ENCODE measurements around the gene MID1IP1. TPM values are rescaled to one million over a fixed set of nuclear protein-coding genes. Genes with fewer than 3 reads are reported as not detected.

MID1IP1 gene
- total and polyA plus RNA-seq, 4 experiments from 2014 or later: 11.9 to 73.8 (median 46.2) TPM

- H3K4me1 Mint-ChIP-seq: no peaks in the 10 kb centered on the region
- intact Hi-C loops (cut with micrococcal nuclease): no loop called here
- ChIA-PET POLR2A (ENCODE audit: partially characterized antibody) (no interaction called here), CTCF (ENCODE audit: partially characterized antibody) (no interaction called here)
- peak overlapping the region in 1 of 7 donors; percentile 26 for H3K27ac Mint-ChIP-seq
- H3K27me3 ChIP-seq (ENCODE audit: insufficient read depth, low read length): no peaks in the 10 kb centered on the region
- peaks cover 0 to 2% of the 10 kb centered on the region in 2 donors for H3K27me3 Mint-ChIP-seq
- no peak for DNase-seq
- H3K4me3 ChIP-seq (ENCODE audit: low read length in 2 of 2): no peak overlapping the region
- no peak overlapping the region for H3K27ac ChIP-seq (ENCODE audit: low read depth, low read length)
- H3K36me3 ChIP-seq (ENCODE audit: insufficient read depth, low read length): no peaks in the 10 kb centered on the region
- no peaks in the 10 kb centered on the region for H3K36me3 Mint-ChIP-seq
- no peaks in the 10 kb centered on the region for H3K9me3 Mint-ChIP-seq
- H3K9me3 ChIP-seq (ENCODE audit: control insufficient read depth in 1 of 2, low read length in 2 of 2): no peaks in the 10 kb centered on the region
- H3K4me1 ChIP-seq (ENCODE audit: insufficient read depth, low read length): no peaks in the 10 kb centered on the region
- H3K4me3 Mint-ChIP-seq: no peak overlapping the region
These were observed 27.0 kb upstream of the MID1IP1 start for GRCh38 chrX:38774249-38774648.

- Mint-ChIP-seq H3K27me3 (no peaks in the 10 kb centered on the region), H3K4me1 (peaks cover 3 to 16% (median 6%) of the 10 kb centered on the region in 4 donors), H3K9me3 (no peaks in the 10 kb centered on the region), H3K36me3 (peaks cover 0 to 3% of the 10 kb centered on the region in 2 donors), H3K27ac (no peak overlapping the region), H3K4me3 (no peak overlapping the region)
- no peaks in the 10 kb centered on the region for H3K9me3 ChIP-seq (ENCODE audit: control insufficient read depth in 1 of 2, low read length in 2 of 2)
- ChIA-PET POLR2A (ENCODE audit: partially characterized antibody) (no interaction called here), CTCF (ENCODE audit: partially characterized antibody) (interaction anchor here (1.9 kb wide), 1 partner anchor 28 kb away, joined by 5 read pairs; no protein-coding TSS in a partner anchor)
- no peaks in the 10 kb centered on the region for H3K36me3 ChIP-seq (ENCODE audit: insufficient read depth, low read length)
- H3K4me1 ChIP-seq (ENCODE audit: insufficient read depth, low read length): no peaks in the 10 kb centered on the region
- no peak for DNase-seq
- intact Hi-C loops (cut with micrococcal nuclease): no loop called here
- H3K27me3 ChIP-seq (ENCODE audit: insufficient read depth, low read length): no peaks in the 10 kb centered on the region
- no peak overlapping the region for H3K27ac ChIP-seq (ENCODE audit: low read depth, low read length)
- H3K4me3 ChIP-seq (ENCODE audit: low read length in 2 of 2): no peak overlapping the region
These were observed 4.3 kb upstream of the MID1IP1 start for GRCh38 chrX:38796946-38797345.

- ChIA-PET POLR2A (ENCODE audit: partially characterized antibody) (no interaction called here), CTCF (ENCODE audit: partially characterized antibody) (interaction anchor here (1.3 to 2.0 kb wide), 4 partner anchors 11 to 352 kb away, joined by 3 to 14 read pairs (median 5); no protein-coding TSS in a partner anchor)
These were observed 2.3 kb upstream of the MID1IP1 start for GRCh38 chrX:38798956-38799355.

GRCh38 chrX:38799995-38800580, 1.2 kb upstream of the MID1IP1 start:
- Mint-ChIP-seq H3K27me3 (no peaks in the 10 kb centered on the region), H3K4me1 (peaks cover 9 to 31% (median 13%) of the 10 kb centered on the region in 4 donors), H3K27ac (peak overlapping the region in 4 of 7 donors; percentile 11 to 92 (median 74)), H3K36me3 (peaks cover 0 to 8% of the 10 kb centered on the region in 2 donors), H3K4me3 (peak overlapping the region in 2 of 8 donors; percentile 13), H3K9me3 (no peaks in the 10 kb centered on the region)
- no peak overlapping the region for H3K27ac ChIP-seq (ENCODE audit: low read depth, low read length)
- ChIA-PET CTCF (ENCODE audit: partially characterized antibody) (interaction anchor here (0.8 to 2.2 kb wide), 7 partner anchors 13 to 442 kb away, joined by 3 to 14 read pairs (median 4); no protein-coding TSS in a partner anchor), POLR2A (ENCODE audit: partially characterized antibody) (interaction anchor here (0.7 kb wide), 1 partner anchor 26 kb away, joined by 3 read pairs; no protein-coding TSS in a partner anchor)
- intact Hi-C loops (cut with micrococcal nuclease): loop anchor here (1.0 to 10.0 kb wide), 6 partner anchors 17 to 1372 kb away; no protein-coding TSS in a partner anchor
- H3K27me3 ChIP-seq (ENCODE audit: insufficient read depth, low read length): no peaks in the 10 kb centered on the region
- H3K9me3 ChIP-seq (ENCODE audit: control insufficient read depth in 1 of 2, low read length in 2 of 2): no peaks in the 10 kb centered on the region
- H3K4me1 ChIP-seq (ENCODE audit: insufficient read depth, low read length): peaks cover 7% of the 10 kb centered on the region
- peak in 1 of 5 donors; percentile 34 for DNase-seq
- no peaks in the 10 kb centered on the region for H3K36me3 ChIP-seq (ENCODE audit: insufficient read depth, low read length)
- no peak overlapping the region for H3K4me3 ChIP-seq (ENCODE audit: low read length in 2 of 2)

More at GRCh38 chrX:38798956-38799355, 2.3 kb upstream of the MID1IP1 start:
- peaks cover 7% of the 10 kb centered on the region for H3K4me1 ChIP-seq (ENCODE audit: insufficient read depth, low read length)
- Mint-ChIP-seq H3K4me1 (peaks cover 9 to 30% (median 14%) of the 10 kb centered on the region in 4 donors), H3K27ac (no peak overlapping the region), H3K27me3 (no peaks in the 10 kb centered on the region), H3K4me3 (no peak overlapping the region), H3K36me3 (peaks cover 0 to 5% of the 10 kb centered on the region in 2 donors), H3K9me3 (no peaks in the 10 kb centered on the region)
- H3K4me3 ChIP-seq (ENCODE audit: low read length in 2 of 2): no peak overlapping the region
- H3K27me3 ChIP-seq (ENCODE audit: insufficient read depth, low read length): no peaks in the 10 kb centered on the region
- H3K9me3 ChIP-seq (ENCODE audit: control insufficient read depth in 1 of 2, low read length in 2 of 2): no peaks in the 10 kb centered on the region
- no peak overlapping the region for H3K27ac ChIP-seq (ENCODE audit: low read depth, low read length)
- no peak for DNase-seq
- intact Hi-C loops (cut with micrococcal nuclease): no loop called here
- no peaks in the 10 kb centered on the region for H3K36me3 ChIP-seq (ENCODE audit: insufficient read depth, low read length)

GRCh38 chrX:38803243-38803587, 2.0 kb downstream of the MID1IP1 start:
- Mint-ChIP-seq H3K27ac (peak overlapping the region; percentile 86 to 95 (median 92)), H3K27me3 (no peaks in the 10 kb centered on the region), H3K4me1 (peaks cover 11 to 58% (median 21%) of the 10 kb centered on the region in 4 donors), H3K36me3 (peaks cover 8 to 19% of the 10 kb centered on the region in 2 donors), H3K4me3 (peak overlapping the region; percentile 85 to 95 (median 92)), H3K9me3 (peaks cover 0 to 3% (median 0%) of the 10 kb centered on the region in 8 donors)
- CTCF ChIA-PET (ENCODE audit: partially characterized antibody): interaction anchor here (1.6 kb wide), 1 partner anchor 184 kb away, joined by 4 read pairs; no protein-coding TSS in a partner anchor
- Histone ChIP-seq H3K4me3 (ENCODE audit: low read length in 2 of 2) (peak overlapping the region in 1 of 2 donors; percentile 72), H3K9me3 (ENCODE audit: control insufficient read depth in 1 of 2, low read length in 2 of 2) (no peaks in the 10 kb centered on the region), H3K4me1 (ENCODE audit: insufficient read depth, low read length) (peaks cover 22% of the 10 kb centered on the region), H3K27me3 (ENCODE audit: insufficient read depth, low read length) (no peaks in the 10 kb centered on the region), H3K36me3 (ENCODE audit: insufficient read depth, low read length) (no peaks in the 10 kb centered on the region), H3K27ac (ENCODE audit: low read depth, low read length) (peak overlapping the region; percentile 80)
- intact Hi-C loops (cut with micrococcal nuclease): loop anchor here (5.0 to 10.0 kb wide), 4 partner anchors 36 to 1369 kb away; no protein-coding TSS in a partner anchor
- POLR2A ChIA-PET (ENCODE audit: partially characterized antibody): interaction anchor here (0.7 to 7.7 kb wide), 6 partner anchors 10 to 360 kb away, joined by 3 to 91 read pairs (median 12); no protein-coding TSS in a partner anchor
- no peak for DNase-seq

- peaks cover 26% of the 10 kb centered on the region for H3K4me1 ChIP-seq (ENCODE audit: insufficient read depth, low read length)
- H3K36me3 ChIP-seq (ENCODE audit: insufficient read depth, low read length): no peaks in the 10 kb centered on the region
- no peaks in the 10 kb centered on the region for H3K27me3 Mint-ChIP-seq
- peak overlapping the region; percentile 85 to 95 (median 92) for H3K4me3 Mint-ChIP-seq
- H3K9me3 Mint-ChIP-seq: peaks cover 0 to 3% (median 0%) of the 10 kb centered on the region in 8 donors
- H3K27ac ChIP-seq (ENCODE audit: low read depth, low read length): peak overlapping the region; percentile 80
- peak; percentile 54 to 67 (median 58) for DNase-seq
- ChIA-PET CTCF (ENCODE audit: partially characterized antibody) (interaction anchor here (1.6 kb wide), 1 partner anchor 183 kb away, joined by 4 read pairs; no protein-coding TSS in a partner anchor), POLR2A (ENCODE audit: partially characterized antibody) (interaction anchor here (0.6 to 7.7 kb wide), 9 partner anchors 8 to 1478 kb away, joined by 3 to 91 read pairs (median 3); no protein-coding TSS in a partner anchor)
- intact Hi-C loops (cut with micrococcal nuclease): loop anchor here (5.0 to 10.0 kb wide), 4 partner anchors 37 to 1368 kb away; no protein-coding TSS in a partner anchor
- peak overlapping the region; percentile 65 to 72 for H3K4me3 ChIP-seq (ENCODE audit: low read length in 2 of 2)
- peaks cover 8 to 19% of the 10 kb centered on the region in 2 donors for H3K36me3 Mint-ChIP-seq
- H3K27me3 ChIP-seq (ENCODE audit: insufficient read depth, low read length): no peaks in the 10 kb centered on the region
- no peaks in the 10 kb centered on the region for H3K9me3 ChIP-seq (ENCODE audit: control insufficient read depth in 1 of 2, low read length in 2 of 2)
- H3K27ac Mint-ChIP-seq: peak overlapping the region; percentile 86 to 95 (median 93)
- peaks cover 11 to 62% (median 24%) of the 10 kb centered on the region in 4 donors for H3K4me1 Mint-ChIP-seq
These were observed 2.6 kb downstream of the MID1IP1 start for GRCh38 chrX:38803588-38804431.
